Suprapubic skin (tissue), 4 donors: ENCODE measurements around the gene TRMU. TPM values are rescaled to one million over a fixed set of nuclear protein-coding genes. Genes with fewer than 3 reads are reported as not detected.

Experiments
- DNase-seq, 2 donors: peaks; one replicate each; pipeline ENCODE4 v3.0.0-alpha.2; 2019; ENCODE audit warnings: low spot score in 2 of 2
- H3K27ac ChIP-seq: fragments of 200-600 bp; sonication (generic); one replicate; pipeline ENCODE4 v1.5.1; 2019
- H3K27me3 ChIP-seq: fragments of 200-600 bp; sonication (generic); one replicate; pipeline ENCODE4 v1.5.1; 2019
- H3K36me3 ChIP-seq: fragments of 200-600 bp; sonication (generic); one replicate; pipeline ENCODE4 v1.5.1; 2019
- H3K4me1 ChIP-seq: fragments of 200-600 bp; sonication (generic); one replicate; pipeline ENCODE4 v1.5.1; 2019
- H3K4me3 ChIP-seq: fragments of 200-600 bp; sonication (generic); one replicate; pipeline ENCODE4 v1.5.1; 2019; ENCODE audit warnings: mild to moderate bottlenecking
- H3K9me3 ChIP-seq: fragments of 200-600 bp; sonication (generic); one replicate; pipeline ENCODE4 v1.5.1; 2019
- POLR2AphosphoS5 ChIP-seq, 3 donors: sonication (generic); formaldehyde crosslinking; IDR thresholded peaks; one replicate each; pipeline ENCODE4 v1.6.1; 2017; ENCODE audit warnings: antibody characterized with exemption in 3 of 3
- WGBS: methylation state at CpG from one replicate; pipeline ENCODE4 v1.1.5; 2018; 5-methylcytosine and 5-hydroxymethylcytosine counted together
- total RNA-seq, 4 donors: library from RNA; depleted of rRNA; stranded (reverse); fragments of >200 nt; gene quantifications; one replicate each; pipeline ENCODE4 v1.1.0, GENCODE V29; 2016
- TF ChIP-seq, protein P1 (sequence below), 2 donors: fragments of 200-600 bp in 1 of 2; fragments of 450-650 bp in 1 of 2; sonication (generic) in 1 of 2; IDR thresholded peaks; one replicate each; pipeline ENCODE4 v1.5.1; 2016 to 2019; ENCODE audit warnings: antibody characterized with exemption in 2 of 2, mild to moderate bottlenecking in 1 of 2, moderate library complexity in 1 of 2

TRMU gene
- total RNA-seq, 4 donors from 2014 or later, result 28.3 to 109 (median 40.9) TPM

DNA sequence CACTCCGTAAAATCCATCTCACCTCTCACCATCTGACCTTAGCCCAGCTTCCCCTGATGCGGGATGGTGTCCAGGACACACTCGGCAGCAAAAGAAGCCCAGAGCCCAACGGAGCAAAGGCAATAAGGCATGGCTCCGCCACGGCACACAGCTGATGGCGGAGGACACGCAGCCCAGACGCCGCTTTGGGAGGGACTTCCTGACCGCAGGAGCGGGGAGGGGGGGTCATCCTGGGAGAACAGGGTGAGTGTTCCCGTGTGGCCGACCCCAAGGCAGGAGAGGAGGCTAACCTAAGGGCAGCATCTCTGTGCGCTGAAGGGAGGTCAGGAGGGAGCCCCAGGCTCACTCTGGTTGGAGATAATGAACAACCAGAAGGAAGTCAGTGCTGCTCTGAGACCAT is 71.3 kb downstream of the TRMU start:
- Histone ChIP-seq H3K27me3 (no peaks in the 10 kb centered on the region), H3K9me3 (no peaks in the 10 kb centered on the region), H3K27ac (no peak overlapping the region), H3K4me3 (no peak overlapping the region), H3K4me1 (no peaks in the 10 kb centered on the region), H3K36me3 (peaks cover 26% of the 10 kb centered on the region)
- no peak for TF ChIP-seq POLR2AphosphoS5 (IDR thresholded peaks at IDR 0.05)
- TF ChIP-seq, protein P1, sequence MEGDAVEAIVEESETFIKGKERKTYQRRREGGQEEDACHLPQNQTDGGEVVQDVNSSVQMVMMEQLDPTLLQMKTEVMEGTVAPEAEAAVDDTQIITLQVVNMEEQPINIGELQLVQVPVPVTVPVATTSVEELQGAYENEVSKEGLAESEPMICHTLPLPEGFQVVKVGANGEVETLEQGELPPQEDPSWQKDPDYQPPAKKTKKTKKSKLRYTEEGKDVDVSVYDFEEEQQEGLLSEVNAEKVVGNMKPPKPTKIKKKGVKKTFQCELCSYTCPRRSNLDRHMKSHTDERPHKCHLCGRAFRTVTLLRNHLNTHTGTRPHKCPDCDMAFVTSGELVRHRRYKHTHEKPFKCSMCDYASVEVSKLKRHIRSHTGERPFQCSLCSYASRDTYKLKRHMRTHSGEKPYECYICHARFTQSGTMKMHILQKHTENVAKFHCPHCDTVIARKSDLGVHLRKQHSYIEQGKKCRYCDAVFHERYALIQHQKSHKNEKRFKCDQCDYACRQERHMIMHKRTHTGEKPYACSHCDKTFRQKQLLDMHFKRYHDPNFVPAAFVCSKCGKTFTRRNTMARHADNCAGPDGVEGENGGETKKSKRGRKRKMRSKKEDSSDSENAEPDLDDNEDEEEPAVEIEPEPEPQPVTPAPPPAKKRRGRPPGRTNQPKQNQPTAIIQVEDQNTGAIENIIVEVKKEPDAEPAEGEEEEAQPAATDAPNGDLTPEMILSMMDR (IDR thresholded peaks at IDR 0.05), result no peak
- no peak for DNase-seq
- WGBS, result 92% methylated on average over 15 of the region's 15 CpGs

Other genes with a start within 250 kb of the TRMU start
- 10 to 100 TPM; 18.7 to 53.8 (median 32.0) TPM for gene PPARA, start 185.2 kb upstream of the TRMU start, total RNA-seq
- gene CDPF1, start 85.4 kb upstream of the TRMU start, total RNA-seq, result 10 to 100 TPM in 2 of 4 donors, 1 to 10 TPM in 2; 3.9 to 13.4 (median 9.5) TPM
- under 1 TPM in 3 of 4 donors, not detected in 1; 0.11 to 0.34 (median 0.34) TPM for gene PKDREJ, start 72.4 kb upstream of the TRMU start, total RNA-seq
- gene TTC38, start 67.7 kb upstream of the TRMU start, total RNA-seq, result 10 to 100 TPM; 18.6 to 42.6 (median 35.4) TPM
- 1 to 10 TPM in 3 of 4 donors, under 1 TPM in 1; 0.76 to 2.2 (median 1.8) TPM for gene GTSE1, start 38.8 kb upstream of the TRMU start, total RNA-seq
- gene CELSR1, start 201.9 kb downstream of the TRMU start, total RNA-seq, result 100 to 1,000 TPM in 1 of 4 donors, 10 to 100 TPM in 3; 75.6 to 102 (median 77.5) TPM